HCT116 (cell line): ENCODE data around the gene IGSF11.

Source experiments
- JUND ChIP-seq: IDR thresholded peaks from 2 replicates; pipeline ENCODE4 v1.6.1; 2012
- POLR2A ChIP-seq: IDR thresholded peaks from 2 replicates; pipeline ENCODE4 v1.7.0; 2011; ENCODE audit warnings: borderline replicate concordance; ENCODE audit not compliant: insufficient read depth, insufficient read length; ENCODE audit errors: extremely low read depth
- SIN3A ChIP-seq: IDR thresholded peaks from 2 replicates; pipeline ENCODE4 v1.6.1; 2012; ENCODE audit warnings: low read depth
- ZNF274 ChIP-seq: fragments of 200-500 bp; sonication (Bioruptor generic); IDR thresholded peaks from 2 replicates; pipeline ENCODE4 v1.6.1; 2014; ENCODE audit warnings: mild to moderate bottlenecking, low read depth, low read length, inconsistent platforms
- TF ChIP-seq, protein P1 (sequence below): IDR thresholded peaks from 2 replicates; pipeline ENCODE4 v1.6.1; 2011; ENCODE audit warnings: mild to moderate bottlenecking, low read length, moderate library complexity; ENCODE audit not compliant: insufficient replicate concordance; ENCODE audit errors: extremely low read depth
- TF ChIP-seq, protein P2 (sequence below): IDR thresholded peaks from 2 replicates; pipeline ENCODE4 v1.6.1; 2012; ENCODE audit warnings: low read depth
- TF ChIP-seq, protein P3 (sequence below), 3 experiments: fragments of 200-600 bp in 1 of 3; sonication (generic) in 1 of 3; IDR thresholded peaks in 2 of 3; conservative IDR thresholded peaks in 1 of 3; 2 replicates each; pipeline ENCODE4 v1.5.1; 2012 to 2017; ENCODE audit warnings: low read depth in 2 of 3, low read length in 2 of 3, antibody characterized with exemption in 1 of 3, borderline replicate concordance in 1 of 3, control low read depth in 1 of 3, mild to moderate bottlenecking in 1 of 3, mixed read lengths in 1 of 3, mixed run types in 1 of 3, moderate library complexity in 1 of 3; ENCODE audit not compliant: insufficient read depth in 1 of 3

DNA sequence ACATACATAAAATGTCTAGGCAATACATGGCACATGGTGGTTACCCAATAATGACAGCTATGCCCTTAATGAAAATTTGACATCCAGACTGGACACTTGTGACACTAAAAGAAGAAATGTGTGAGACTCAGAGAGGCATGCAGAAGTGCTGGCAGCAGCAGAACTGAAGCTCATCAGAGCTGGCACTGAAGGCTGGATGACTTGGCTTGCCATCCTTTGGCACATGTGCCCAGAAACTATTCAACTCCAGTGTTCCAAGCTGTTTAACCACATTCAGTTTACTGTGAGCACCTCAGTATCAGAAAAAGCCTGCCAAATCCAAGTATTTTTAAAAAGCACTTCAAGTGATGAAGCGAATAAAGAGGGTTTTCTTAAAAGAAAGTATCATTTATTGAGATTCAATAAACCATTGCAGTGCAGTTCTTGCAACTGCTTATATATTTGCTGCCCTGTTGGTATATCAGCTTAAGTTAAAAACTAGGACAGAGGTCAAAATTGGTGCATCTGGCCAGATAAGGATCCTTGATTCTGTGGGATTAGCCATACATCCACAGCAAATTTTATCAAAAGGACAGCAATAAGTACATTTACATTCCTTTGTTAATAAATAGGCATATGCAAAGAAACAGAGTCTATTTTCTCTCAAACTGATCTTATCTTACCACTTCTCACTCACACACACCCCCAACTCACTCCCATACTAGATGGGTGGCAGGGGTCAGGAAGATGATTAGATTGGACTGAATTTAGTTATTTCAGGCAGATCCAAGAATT lies 15.8 kb downstream of the IGSF11 start:
- TF ChIP-seq, protein P1, sequence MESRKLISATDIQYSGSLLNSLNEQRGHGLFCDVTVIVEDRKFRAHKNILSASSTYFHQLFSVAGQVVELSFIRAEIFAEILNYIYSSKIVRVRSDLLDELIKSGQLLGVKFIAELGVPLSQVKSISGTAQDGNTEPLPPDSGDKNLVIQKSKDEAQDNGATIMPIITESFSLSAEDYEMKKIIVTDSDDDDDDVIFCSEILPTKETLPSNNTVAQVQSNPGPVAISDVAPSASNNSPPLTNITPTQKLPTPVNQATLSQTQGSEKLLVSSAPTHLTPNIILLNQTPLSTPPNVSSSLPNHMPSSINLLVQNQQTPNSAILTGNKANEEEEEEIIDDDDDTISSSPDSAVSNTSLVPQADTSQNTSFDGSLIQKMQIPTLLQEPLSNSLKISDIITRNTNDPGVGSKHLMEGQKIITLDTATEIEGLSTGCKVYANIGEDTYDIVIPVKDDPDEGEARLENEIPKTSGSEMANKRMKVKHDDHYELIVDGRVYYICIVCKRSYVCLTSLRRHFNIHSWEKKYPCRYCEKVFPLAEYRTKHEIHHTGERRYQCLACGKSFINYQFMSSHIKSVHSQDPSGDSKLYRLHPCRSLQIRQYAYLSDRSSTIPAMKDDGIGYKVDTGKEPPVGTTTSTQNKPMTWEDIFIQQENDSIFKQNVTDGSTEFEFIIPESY, result no peak
- TF ChIP-seq, protein P2, sequence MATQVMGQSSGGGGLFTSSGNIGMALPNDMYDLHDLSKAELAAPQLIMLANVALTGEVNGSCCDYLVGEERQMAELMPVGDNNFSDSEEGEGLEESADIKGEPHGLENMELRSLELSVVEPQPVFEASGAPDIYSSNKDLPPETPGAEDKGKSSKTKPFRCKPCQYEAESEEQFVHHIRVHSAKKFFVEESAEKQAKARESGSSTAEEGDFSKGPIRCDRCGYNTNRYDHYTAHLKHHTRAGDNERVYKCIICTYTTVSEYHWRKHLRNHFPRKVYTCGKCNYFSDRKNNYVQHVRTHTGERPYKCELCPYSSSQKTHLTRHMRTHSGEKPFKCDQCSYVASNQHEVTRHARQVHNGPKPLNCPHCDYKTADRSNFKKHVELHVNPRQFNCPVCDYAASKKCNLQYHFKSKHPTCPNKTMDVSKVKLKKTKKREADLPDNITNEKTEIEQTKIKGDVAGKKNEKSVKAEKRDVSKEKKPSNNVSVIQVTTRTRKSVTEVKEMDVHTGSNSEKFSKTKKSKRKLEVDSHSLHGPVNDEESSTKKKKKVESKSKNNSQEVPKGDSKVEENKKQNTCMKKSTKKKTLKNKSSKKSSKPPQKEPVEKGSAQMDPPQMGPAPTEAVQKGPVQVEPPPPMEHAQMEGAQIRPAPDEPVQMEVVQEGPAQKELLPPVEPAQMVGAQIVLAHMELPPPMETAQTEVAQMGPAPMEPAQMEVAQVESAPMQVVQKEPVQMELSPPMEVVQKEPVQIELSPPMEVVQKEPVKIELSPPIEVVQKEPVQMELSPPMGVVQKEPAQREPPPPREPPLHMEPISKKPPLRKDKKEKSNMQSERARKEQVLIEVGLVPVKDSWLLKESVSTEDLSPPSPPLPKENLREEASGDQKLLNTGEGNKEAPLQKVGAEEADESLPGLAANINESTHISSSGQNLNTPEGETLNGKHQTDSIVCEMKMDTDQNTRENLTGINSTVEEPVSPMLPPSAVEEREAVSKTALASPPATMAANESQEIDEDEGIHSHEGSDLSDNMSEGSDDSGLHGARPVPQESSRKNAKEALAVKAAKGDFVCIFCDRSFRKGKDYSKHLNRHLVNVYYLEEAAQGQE, result no peak
- no peak for TF ChIP-seq JUND
- no peak for TF ChIP-seq SIN3A
- no peak for TF ChIP-seq ZNF274
- no peak for TF ChIP-seq POLR2A
- TF ChIP-seq, protein P3, sequence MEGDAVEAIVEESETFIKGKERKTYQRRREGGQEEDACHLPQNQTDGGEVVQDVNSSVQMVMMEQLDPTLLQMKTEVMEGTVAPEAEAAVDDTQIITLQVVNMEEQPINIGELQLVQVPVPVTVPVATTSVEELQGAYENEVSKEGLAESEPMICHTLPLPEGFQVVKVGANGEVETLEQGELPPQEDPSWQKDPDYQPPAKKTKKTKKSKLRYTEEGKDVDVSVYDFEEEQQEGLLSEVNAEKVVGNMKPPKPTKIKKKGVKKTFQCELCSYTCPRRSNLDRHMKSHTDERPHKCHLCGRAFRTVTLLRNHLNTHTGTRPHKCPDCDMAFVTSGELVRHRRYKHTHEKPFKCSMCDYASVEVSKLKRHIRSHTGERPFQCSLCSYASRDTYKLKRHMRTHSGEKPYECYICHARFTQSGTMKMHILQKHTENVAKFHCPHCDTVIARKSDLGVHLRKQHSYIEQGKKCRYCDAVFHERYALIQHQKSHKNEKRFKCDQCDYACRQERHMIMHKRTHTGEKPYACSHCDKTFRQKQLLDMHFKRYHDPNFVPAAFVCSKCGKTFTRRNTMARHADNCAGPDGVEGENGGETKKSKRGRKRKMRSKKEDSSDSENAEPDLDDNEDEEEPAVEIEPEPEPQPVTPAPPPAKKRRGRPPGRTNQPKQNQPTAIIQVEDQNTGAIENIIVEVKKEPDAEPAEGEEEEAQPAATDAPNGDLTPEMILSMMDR (IDR thresholded peaks at IDR 0.05 in 2 of 3, conservative IDR thresholded peaks at IDR 0.05 in 1 of 3; ENCODE audit: borderline replicate concordance in 1 of 3, insufficient read depth in 1 of 3, low read depth in 2 of 3, low read length in 2 of 3), result no peak
